Daoy (cell line): ENCODE measurements around the gene MAS1L. TPM values are rescaled to one million over a fixed set of nuclear protein-coding genes. Genes with fewer than 3 reads are reported as not detected.
"Not testable (repeated sequence)": the region's sequence is repeated elsewhere in the genome, so short reads cannot be mapped to it uniquely, and the experiment has no call there.

Source experiments
- DNase-seq: peaks from one replicate; pipeline ENCODE4 v3.0.0-alpha.2; 2015; ENCODE audit warnings: low read depth
- total RNA-seq: library from RNA; depleted of rRNA; stranded (reverse); fragments of >200 nt; shearing (Covaris generic); gene quantifications from 2 replicates; pipeline ENCODE4 v1.2.3, GENCODE V29; 2014; rRNA removed

Gene MAS1L
- total RNA-seq, 1 experiment from 2014 or later: not detected

DNA sequence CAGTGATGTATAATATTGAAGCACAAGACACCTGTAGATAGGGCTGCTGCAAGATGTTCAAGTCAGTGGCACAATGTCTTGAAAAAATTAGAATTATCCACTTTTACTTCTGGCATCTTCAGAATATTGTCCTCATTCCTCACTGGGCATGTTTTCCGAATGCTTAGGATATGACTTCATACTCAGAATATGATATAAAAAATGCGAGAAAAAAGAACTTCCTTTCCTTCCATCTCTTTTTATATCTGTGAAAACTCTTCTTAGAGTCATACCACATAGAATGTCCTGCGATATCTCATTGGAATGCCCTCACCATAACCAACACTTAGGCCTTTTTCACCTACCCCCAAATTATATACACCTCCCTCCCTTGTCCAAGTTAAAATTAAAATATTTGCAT is 4.6 kb downstream of the MAS1L start:
- no peak for DNase-seq

DNA sequence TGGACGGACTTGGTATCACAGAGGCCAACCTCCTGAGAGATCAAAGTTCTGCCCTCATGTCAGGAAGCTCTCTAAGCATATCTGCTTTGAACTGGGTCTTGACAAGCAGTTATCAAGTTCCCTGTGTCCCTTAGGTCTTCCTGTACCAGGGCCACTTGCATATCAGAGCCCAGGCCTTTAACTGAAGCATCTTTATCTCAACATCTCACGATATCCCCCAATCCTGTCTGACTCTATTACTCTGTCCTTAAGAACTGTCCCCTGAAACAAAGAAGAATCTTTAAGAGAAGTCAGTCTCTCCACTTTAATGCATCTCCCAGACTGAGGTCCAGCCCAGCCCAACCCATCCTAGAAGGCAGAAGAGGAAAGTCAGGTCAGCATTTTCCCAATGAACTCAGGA is 8.2 kb downstream of the MAS1L start:
- no peak for DNase-seq

DNA sequence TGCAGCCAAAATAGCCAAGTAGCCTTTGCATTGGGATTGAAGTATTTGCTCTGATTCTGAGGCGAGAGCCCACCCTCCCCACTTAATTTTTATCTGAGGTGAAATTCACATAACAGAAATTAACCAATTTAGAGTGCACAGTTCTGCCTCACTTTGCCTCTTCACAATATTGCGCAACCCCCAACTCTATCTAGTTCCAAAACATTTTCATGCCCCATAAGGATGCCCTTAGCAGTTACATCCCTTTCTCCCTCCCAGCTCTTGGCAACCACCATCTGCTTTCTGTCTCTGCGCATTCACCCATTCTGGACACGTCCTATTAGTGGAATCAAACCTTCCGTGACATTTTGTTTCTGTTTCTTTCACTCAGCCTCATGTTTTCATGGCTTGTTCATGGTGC is 9.0 kb downstream of the MAS1L start:
- DNase-seq: no peak

DNA sequence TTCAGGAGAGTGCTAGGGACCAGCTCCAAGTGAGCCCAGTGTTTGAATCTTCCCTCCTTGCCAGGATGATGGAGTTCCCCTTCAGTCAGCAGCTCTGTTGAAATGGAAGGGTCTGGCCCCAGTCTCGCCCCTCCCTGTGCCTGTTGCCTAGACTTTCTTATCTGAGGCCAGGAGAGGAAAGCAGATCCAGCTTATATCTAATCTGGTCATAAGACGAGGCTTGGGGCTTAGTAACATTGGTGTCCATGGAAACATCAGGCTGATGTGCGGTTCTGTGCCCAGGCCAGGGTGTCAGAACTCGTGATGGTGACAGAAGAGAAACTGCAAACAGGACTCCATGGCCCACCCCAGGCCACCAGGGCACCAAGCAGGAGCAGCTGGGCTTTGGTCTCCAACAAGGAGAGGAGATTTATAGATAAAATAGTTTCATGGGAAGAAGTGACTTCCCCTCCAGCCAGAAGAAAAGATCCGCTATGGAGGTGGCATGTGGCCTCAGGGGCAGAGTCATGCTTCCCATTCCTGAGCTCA is 9.8 kb downstream of the MAS1L start:
- no peak for DNase-seq

DNA sequence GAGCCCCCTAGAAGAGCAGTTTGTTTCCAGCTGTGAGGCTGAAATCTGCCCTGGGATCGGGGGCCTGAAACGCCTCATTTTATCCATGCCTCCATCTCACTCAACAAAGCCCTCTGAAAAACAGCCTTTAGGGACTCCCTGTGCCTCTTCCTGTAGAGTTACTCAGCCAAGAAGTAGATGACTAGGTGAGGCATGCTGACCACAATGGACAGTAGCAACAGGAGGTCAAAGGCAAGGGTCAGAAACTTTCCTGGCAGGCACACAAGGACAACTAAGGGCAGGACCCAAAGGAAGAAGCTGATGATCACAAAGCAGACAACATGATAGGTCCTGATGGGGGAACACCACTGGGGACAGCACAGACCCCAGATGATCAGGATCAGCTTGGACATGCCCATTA is 12.8 kb downstream of the MAS1L start:
- no peak for DNase-seq

DNA sequence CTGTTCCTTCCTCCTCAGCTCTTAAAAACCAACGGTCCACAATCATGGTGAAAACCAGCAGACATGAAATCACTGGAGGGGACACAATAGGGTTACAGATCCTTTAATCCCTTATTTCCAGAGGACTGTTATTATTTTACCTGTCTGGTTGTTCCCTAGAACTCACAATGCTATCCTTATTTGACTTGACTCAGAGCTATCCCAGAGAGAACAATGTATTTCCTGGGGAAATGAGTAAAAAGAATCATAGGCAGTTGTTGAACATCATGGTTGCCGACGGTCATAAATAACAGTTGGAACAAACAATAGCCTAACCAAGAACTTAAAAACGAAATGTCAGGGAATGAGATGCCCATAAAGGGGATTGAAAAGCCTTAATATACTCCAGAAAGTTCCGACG is 21.5 kb downstream of the MAS1L start:
- no peak for DNase-seq

DNA sequence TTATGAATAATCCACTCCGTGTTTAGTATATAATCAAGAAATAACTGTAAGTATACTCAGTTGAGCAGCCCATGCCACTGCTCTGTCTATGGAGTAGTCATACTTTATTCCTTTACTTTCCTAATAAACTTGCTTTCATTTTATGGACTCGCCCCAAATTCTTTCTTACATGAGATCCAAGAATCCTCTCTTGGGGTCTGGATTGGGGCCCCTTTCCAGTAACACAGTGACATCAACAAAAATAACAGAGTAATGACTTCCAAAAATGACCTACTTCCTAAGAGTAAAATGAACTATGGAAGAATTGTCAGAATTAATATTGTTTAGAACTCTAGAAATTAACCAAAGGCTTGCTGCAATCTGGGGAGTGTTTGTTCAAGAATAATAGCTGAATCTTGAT is 22.0 kb downstream of the MAS1L start:
- no peak for DNase-seq

DNA sequence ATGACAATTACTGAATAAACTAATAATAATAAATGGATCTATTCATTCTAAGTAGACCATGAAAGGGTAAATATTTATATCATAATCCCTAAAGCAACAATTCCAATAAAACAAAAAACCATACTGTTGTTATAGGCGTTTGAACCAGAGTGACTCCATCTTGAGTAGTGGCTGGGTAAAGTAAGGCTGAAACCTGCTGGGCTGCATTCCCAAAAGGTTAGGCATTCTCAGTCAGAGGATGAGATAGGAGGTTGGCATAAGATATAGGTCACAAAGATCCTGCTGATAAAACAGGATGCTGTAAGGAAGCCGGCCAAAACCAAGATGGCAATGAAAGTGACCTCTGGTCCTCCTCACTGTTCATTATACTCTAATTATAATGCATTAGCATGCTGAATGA is 22.5 kb downstream of the MAS1L start:
- DNase-seq: no peak

DNA sequence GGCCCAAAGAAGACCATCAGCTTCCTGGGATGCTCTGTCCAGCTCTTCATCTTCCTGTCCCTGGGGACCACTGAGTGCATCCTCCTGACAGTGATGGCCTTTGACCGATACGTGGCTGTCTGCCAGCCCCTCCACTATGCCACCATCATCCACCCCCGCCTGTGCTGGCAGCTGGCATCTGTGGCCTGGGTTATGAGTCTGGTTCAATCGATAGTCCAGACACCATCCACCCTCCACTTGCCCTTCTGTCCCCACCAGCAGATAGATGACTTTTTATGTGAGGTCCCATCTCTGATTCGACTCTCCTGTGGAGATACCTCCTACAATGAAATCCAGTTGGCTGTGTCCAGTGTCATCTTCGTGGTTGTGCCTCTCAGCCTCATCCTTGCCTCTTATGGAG is 25.7 kb downstream of the MAS1L start:
- DNase-seq: no peak

DNA sequence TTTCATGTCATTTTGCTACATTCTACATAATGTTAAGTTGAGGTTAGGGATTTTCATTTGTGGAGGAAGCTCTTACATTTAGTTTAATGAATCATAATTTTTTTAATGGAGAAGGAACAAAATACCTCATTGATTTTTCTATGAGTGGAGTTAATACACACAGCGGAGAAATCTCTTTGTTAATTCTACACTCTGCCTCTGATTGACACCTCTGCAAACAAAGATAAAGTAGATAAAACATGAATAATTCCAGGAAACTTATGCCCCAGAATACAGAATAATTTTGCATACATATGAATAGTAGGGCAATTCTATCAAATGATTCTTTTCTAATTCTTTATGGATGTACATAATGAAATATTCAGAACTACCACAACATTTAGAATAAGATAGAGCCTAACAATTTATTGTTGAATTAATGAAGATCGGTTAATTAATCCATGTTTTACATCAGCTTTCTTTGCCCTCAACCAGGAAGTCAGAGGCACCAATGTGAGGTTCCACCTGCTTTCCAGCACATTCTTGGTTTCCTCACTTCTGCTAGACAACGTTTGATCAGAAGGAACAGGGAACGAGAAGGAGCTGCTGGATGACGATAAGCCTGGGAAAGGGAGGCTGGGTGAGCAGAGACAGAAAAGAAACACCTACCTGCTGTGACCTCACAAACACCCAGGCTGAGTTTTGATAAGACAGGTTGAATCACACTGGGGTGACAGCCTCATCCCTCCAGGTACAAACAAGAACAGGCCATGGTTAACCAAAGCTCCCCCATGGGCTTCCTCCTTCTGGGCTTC is 26.5 kb downstream of the MAS1L start:
- DNase-seq: no peak

DNA sequence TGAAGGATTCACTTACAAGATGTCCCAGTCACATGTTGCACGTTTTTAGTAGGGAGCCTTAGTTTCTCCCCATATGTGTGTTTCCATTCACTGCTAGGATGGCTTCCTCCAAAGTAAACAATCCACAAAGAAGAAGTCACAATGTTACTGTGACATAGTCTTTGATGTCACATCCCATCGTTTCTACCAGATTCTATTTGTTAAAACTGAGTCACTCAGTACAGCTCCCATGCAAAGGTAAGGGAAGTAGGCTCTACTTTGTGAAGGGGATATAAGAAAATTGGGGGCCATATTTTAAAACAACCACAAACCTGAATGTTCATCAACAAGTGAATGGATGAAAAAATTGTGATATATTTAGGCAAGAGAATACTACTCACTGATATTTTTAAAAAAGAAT is 30.8 kb downstream of the MAS1L start, which contains the start of the genes OR11A1 and OR2H1:
OR11A1 (minus strand) TSS at position 101 of the 400 bp plus-strand sequence. CDS start 29,430 bp downstream, outside the sequence.
OR2H1 (plus strand) TSS at position 185 of the 400 bp plus-strand sequence. CDS start 4,615 bp downstream, outside the sequence.
- DNase-seq: no peak

DNA sequence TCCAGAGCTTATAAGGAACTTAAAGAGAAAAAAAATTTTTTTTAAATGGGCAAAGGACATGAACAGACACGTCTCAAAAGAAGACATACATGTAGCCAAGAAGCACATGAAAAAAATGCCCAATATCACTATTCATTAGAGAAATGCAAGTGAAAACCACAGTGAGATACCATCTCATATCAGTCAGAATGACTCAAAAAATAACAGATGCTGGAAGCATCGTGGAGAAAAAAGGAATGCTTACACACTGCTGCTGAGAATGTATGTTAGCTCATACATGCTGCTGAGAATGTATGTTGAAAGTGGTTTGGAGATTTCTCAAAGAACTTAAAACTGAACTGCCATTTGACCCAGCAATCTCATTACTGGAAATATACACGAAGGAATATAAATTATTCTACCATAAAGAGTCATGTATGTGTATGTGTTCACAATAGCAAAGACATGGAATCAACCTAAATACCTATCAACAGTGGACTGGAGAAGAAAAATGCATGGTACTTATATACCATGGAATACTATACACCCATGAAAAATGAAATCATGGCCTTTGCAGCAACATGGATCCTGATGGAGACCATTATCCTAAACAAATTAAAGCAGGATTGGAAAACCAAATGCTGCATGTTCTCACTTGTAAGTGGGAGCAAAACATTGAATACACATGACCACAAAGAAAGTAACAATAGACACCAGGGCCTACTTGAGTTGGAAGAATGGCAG is 36.1 kb downstream of the MAS1L start:
- DNase-seq: peak; percentile 49

DNA sequence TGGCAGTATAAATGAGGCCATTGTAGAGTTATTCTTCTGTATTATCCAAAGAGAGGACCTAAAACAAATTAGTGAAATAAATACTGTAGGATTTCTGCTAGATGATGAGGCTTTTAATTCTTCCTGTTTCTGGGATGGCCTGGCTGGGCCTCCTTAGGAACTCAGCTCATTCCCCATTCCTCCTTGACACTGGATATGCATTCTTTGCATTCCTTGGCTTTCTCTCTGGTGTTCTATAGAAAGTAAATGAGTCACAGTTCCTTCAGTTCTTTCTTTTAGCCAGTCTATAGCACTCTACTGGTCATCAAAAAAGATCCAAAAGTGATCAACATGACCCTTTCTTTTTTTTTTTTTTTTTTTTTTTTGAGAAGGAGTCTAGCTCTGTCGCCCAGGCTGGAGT is 40.1 kb downstream of the MAS1L start:
- DNase-seq: peak; percentile 68

DNA sequence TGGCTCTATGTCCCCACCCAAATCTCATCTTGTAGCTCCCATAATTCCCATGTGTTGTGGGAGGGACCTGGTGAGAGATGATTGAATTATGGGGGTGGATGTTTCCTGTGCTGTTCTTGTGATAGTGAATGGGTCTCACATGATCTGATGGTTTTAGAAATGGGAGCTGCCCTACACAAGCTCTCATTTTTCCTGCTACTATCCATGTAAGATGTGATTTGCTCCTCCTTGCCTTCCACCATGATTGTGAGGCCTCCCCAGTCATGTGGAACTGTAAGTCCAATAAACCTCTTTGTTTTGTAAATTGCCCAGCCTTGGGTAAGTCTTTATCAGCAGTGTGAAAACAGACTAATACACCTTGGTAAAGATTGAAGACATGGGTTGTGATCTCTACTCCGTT is 43.7 kb downstream of the MAS1L start:
- not testable (repeated sequence) for DNase-seq

DNA sequence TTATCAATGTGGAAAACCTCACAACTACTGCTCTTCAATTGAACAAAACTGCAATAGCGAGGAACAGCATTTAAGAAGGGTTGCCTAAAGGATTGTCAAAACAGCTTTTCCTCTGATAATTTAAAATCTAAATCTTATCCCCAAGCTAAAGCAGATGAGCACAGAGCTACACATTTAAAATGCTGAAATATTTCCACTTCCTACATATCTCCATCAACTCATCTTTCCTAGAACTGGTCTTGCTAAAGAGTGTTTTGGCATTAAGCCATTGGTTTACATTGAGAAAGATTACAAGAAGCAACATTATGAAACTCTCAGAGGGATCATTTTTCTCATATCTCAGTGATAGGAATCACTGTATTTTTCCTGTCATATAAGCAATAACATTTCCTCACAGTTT is 45.0 kb downstream of the MAS1L start:
- DNase-seq: no peak

DNA sequence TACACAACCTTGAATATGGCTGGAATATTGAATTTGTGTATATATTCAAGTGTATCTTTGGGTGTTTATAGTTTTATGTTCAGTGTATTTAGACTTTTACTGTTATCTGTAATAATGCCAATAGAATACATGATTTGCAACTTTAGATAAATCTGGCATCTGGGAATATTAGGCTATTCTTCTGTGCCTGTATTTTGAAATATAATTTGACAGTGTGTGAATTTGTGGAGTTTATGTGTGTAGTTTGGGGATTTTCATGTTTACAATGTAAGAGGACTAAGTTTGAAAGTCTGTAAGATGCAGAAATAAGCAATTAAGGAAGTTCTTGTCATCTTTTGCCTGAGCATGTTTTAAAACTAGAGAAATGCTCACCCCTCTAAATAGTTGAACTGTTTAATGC is 48.8 kb downstream of the MAS1L start, which contains the start of gene OR10C1:
OR10C1 (plus strand) TSS at position 301 of the 400 bp plus-strand sequence. CDS start 710 bp downstream, outside the sequence.
- no peak for DNase-seq

DNA sequence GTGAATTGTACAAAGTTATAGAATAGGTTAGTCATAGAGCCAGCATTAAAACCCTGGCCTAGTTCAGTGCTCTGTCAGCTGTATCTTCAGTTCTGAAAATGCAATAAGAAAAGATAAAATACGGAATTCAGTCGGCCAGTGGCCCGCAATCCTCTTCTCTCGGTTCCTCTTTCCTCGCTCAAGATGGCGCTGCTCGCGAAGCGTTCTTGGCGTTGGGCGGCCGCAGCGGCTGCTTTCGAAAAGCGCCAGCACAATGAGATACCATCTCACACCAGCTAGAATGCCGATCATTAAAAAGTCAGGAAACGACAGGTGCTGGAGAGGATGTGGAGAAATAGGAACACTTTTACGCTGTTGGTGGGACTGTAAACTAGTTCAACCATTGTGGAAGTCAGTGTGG is 51.0 kb downstream of the MAS1L start:
- peak; percentile 61 for DNase-seq

Other genes with a start within 250 kb of the MAS1L start
- gene OR14J1, start 186.3 kb downstream of the MAS1L start, total RNA-seq: not detected in 2 replicates
- not detected in 2 replicates for gene OR5V1, start 119.1 kb downstream of the MAS1L start, total RNA-seq
- gene OR12D3, start 112.7 kb downstream of the MAS1L start, total RNA-seq: not detected in 2 replicates
- gene OR12D2, start 92.3 kb downstream of the MAS1L start, total RNA-seq: not detected in 2 replicates
- not detected in 2 replicates for gene OR12D1, start 73.0 kb downstream of the MAS1L start, total RNA-seq
- gene OR10C1, start 48.6 kb downstream of the MAS1L start, total RNA-seq: not detected in 2 replicates
- not detected in 2 replicates for gene OR11A1, start 30.9 kb downstream of the MAS1L start, total RNA-seq
- not detected in 2 replicates for gene OR2H1, start 30.8 kb downstream of the MAS1L start, total RNA-seq
- gene UBD, start 71.8 kb upstream of the MAS1L start, total RNA-seq: 2.8 and 10.1 TPM in 2 replicates
- not detected in 2 replicates for gene OR2H2, start 97.2 kb upstream of the MAS1L start, total RNA-seq
- gene GABBR1, start 145.2 kb upstream of the MAS1L start, total RNA-seq: 1.3 and 4.3 TPM in 2 replicates
- not detected in 2 replicates for gene MOG, start 169.1 kb upstream of the MAS1L start, total RNA-seq
- 0.57 TPM in 1 of 2 replicates, not detected in the other for gene ZFP57, start 193.2 kb upstream of the MAS1L start, total RNA-seq
- gene HLA-F, start 235.5 kb upstream of the MAS1L start, total RNA-seq: 19.9 and 21.8 TPM in 2 replicates